ENCODE results near the gene CORO6. TPM values are rescaled to one million over a fixed set of nuclear protein-coding genes. Genes with fewer than 3 reads are reported as not detected.

The CORO6 gene
- total RNA-seq, 1 donor from 2014 or later: 28.7 TPM

DNA sequence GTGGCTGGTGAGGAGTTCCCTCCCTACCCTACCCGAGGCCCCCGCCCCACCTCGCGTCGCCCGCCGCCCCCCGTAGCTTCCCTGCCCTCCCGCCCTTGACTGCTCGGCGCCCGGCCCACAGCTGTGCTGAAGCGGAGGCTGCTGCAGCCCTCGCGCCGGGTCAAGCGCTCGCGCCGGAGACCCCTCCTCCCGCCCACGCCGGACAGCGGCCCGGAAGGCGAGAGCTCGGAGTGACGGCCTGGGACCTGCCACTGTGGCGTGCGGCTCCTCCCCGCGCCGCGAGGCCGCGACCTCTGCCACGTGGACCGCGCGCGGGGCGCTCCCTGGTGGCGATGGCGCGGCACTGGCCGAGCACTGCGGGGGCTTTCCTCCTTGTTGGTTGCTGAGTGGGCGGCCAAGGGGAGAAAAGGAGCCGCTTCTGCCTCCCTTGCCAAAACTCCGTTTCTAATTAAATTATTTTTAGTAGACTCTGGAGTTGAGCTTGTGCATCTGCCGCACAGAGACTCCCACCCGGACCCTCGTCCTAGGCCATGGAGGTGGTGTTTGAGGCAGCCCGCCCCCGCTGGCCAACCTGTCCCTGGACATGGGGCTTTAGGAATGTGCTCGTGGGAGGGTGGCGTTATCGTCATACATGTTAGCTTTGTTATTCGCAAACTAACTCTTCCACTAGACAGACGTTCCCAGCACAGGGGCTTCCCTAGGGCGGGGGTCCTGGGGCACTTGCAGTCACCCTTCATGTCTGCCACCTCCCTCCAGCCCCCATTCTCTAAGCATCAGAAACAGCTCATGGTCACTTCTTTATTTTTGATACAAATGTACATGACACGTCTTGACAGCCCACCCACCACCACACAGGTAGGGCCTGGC lies 49.8 kb downstream of the CORO6 start:
- DNase-seq (ENCODE audit: low read depth): no peak

DNA sequence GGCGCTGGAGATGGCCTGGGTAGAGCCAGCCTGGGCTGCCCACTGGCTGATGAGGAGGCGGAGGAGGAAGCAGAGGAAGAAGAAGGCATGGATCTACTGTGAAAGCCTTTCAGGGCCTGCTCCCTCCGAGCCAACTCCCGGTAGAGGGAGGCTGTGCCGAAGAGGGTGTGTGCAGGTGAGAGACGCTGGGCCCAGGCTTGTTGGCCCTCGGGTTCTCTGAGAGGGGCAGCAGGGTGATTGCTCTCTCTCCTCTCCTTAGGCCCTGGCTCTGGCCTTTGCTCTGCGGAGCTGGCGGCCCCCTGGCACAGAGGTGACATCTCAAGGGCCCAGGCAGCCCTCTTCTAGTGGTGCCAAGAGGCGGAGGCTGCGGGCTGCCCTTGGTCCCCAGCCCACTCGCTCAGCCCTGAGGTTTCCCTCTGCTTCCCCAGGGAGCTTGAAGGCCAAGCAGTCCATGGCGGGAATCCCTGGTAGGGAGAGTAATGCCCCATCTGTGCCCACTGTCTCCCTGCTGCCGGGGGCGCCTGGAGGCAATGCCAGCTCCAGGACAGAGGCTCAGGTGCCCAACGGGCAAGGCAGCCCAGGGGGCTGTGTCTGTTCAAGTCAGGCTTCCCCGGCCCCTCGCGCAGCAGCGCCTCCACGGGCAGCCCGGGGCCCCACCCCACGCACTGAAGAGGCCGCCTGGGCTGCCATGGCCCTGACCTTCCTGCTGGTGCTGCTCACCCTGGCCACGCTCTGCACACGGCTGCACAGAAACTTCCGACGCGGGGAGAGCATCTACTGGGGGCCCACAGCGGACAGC lies 50.6 kb downstream of the CORO6 start:
- TF ChIP-seq, protein P1, sequence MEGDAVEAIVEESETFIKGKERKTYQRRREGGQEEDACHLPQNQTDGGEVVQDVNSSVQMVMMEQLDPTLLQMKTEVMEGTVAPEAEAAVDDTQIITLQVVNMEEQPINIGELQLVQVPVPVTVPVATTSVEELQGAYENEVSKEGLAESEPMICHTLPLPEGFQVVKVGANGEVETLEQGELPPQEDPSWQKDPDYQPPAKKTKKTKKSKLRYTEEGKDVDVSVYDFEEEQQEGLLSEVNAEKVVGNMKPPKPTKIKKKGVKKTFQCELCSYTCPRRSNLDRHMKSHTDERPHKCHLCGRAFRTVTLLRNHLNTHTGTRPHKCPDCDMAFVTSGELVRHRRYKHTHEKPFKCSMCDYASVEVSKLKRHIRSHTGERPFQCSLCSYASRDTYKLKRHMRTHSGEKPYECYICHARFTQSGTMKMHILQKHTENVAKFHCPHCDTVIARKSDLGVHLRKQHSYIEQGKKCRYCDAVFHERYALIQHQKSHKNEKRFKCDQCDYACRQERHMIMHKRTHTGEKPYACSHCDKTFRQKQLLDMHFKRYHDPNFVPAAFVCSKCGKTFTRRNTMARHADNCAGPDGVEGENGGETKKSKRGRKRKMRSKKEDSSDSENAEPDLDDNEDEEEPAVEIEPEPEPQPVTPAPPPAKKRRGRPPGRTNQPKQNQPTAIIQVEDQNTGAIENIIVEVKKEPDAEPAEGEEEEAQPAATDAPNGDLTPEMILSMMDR (conservative IDR thresholded peaks at IDR 0.05; ENCODE audit: low read depth, low read length): no peak
- H3K4me3 ChIP-seq (ENCODE audit: low read depth, low read length): no peak overlapping the region
- DNase-seq (ENCODE audit: low read depth): no peak

More for the DNA sequence above, 49.8 kb downstream of the CORO6 start:
- TF ChIP-seq, protein P1 (conservative IDR thresholded peaks at IDR 0.05; ENCODE audit: low read depth, low read length): peak; percentile 56
- H3K4me3 ChIP-seq (ENCODE audit: low read depth, low read length): no peak overlapping the region

DNA sequence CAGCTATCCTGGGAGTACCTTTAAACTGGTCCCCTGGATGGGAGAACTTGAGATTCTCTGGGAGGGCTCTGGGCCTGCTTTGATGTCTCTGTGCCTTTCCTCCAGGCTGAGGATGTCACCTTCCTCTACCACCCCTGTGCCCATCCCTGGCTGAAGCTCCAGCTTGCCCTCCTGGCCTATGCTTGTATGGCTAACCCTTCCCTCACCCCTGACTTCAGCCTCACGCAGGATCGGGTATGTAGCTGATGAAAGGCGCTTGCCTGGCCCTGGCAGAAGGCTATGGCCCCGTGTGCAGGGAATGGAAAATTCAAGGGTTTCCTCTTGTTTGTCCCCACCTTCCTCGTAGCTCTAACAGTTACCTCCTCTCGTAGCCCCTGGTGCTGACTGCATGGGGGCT lies 51.2 kb downstream of the CORO6 start:
- no peak for DNase-seq (ENCODE audit: low read depth)
- no peak overlapping the region for H3K4me3 ChIP-seq (ENCODE audit: low read depth, low read length)
- TF ChIP-seq, protein P1 (conservative IDR thresholded peaks at IDR 0.05; ENCODE audit: low read depth, low read length): no peak

DNA sequence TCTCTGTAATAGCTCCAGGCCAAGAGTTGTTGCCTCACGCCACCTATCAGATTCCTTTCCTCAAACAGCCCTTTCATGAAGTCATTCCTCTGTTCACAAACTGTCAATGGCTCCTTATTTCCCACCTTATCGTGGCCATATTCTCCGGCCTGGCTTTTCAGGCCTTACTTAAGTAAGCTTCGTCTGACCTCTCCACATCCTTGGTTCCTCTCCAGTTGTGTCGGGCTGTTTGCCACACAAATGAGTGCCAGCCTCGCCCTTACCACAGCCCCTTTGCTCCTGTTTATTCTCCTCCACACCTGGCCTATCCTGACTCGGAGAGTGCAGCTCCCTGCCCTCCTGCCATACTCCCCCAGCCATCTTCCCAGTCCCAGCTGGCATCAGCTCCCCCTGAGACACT lies 52.2 kb downstream of the CORO6 start:
- H3K4me3 ChIP-seq (ENCODE audit: low read depth, low read length): no peak overlapping the region
- DNase-seq (ENCODE audit: low read depth): no peak
- TF ChIP-seq, protein P1 (conservative IDR thresholded peaks at IDR 0.05; ENCODE audit: low read depth, low read length): no peak

DNA sequence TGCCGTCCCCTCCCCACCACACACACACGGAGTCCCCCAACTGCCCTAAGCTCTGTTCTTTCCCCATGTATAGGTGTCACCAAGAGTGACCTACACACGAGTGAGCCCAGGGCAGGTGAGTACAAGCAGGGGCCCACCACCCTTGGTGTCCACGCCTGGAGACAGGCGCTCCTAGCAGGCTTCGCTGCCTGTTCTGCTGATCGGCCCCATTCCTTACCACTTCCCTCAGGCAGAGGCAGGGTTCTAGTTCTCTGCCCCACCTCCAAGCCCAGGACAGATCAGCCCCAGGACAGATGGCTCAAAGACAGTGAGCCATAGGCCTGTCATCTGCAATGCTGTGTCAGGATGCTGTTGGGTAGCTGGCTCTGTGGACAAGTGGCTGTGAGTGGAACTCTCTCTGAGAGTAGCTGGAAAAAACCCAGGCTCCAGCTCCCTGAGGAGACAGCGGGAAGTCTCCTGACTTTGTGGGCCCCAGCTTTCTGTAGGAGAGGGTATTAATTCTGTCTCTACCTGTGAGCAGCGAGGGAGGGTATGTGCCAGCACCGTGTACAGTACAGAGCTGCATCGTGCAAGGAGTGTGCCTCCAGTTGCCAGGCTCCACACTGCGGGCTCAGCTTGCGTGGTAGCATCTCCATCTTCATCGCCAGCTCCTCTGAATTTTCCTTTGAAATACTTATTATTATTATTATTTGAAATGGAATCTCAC lies 53.3 kb downstream of the CORO6 start:
- H3K4me3 ChIP-seq (ENCODE audit: low read depth, low read length): peak overlapping the region; percentile 67
- TF ChIP-seq, protein P1 (conservative IDR thresholded peaks at IDR 0.05; ENCODE audit: low read depth, low read length): no peak
- no peak for DNase-seq (ENCODE audit: low read depth)

DNA sequence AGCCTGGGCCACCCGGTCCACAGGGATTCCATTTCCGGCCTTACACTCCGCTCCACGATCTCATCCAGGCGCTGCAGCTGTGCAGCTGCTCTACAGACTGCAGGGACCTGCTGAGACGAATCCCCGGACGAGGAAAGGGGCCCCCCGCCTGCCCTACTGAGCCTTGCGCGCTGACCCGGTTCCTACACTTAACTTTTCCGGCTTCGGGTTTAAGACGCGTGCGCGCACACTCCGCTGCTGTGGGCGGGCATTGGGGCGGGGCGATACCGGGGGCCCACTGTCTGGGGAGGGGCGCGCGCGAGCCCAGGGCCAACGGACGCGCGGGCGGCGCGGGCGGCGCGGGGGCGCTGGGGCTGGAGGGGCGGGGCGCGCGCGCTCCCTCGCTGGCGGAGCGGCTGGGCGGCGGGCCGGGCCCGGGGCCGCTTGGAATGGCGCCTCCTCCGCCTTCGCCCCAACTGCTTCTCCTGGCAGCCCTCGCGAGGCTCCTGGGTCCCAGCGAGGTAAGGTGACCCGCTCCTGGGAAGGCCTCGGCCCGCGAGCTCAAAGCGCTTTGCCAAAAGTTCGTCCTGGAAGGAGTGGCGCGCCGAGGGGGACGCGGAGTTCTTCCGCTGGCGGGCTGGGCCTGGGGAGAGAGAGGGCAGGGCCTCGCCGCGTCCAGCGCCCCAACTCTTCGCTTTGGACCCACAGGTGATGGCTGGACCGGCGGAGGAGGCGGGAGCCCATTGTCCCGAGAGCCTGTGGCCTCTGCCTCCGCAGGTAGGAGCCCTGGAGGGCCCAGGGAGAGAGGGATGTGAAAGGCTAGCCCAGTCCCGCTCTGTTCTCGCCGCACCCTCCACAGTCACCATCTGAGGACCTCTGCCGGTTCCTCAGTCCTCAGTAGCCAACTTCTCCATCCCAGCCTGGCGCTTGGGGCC lies 54.1 kb downstream of the CORO6 start, which contains the start of gene TP53I13:
Gene TP53I13 (plus strand): TSS at position 371 of the 914 bp plus-strand sequence. CDS start 58 bp downstream, at position 429.
- H3K4me3 ChIP-seq (ENCODE audit: low read depth, low read length): peak within 1 kb of the TSS; percentile 77
- TF ChIP-seq, protein P1 (conservative IDR thresholded peaks at IDR 0.05; ENCODE audit: low read depth, low read length): no peak
- DNase-seq (ENCODE audit: low read depth): no peak

Data from epithelial cell of proximal tubule (primary cell).